NCI-H146 treated with DMSO at 0.1 percent for 48 hours (cell line): ENCODE results near the gene C16orf96.

Experiments
- DNase-seq: peaks from one replicate; lab custom pipeline; 2025; ENCODE audit not compliant: unreplicated experiment; lab: John Stamatoyannopoulos, UW

C16orf96 gene

GRCh38 chr16:4525069-4525468, 31.1 kb upstream of the C16orf96 start:
- no peak for DNase-seq

- DNase-seq, result no peak
Observed at GRCh38 chr16:4525634-4526277, 30.4 kb upstream of the C16orf96 start.

- DNase-seq, result peak; percentile 15
Observed at GRCh38 chr16:4529085-4530060, 26.8 kb upstream of the C16orf96 start.

GRCh38 chr16:4531811-4532210, 24.3 kb upstream of the C16orf96 start:
- no peak for DNase-seq

DNA sequence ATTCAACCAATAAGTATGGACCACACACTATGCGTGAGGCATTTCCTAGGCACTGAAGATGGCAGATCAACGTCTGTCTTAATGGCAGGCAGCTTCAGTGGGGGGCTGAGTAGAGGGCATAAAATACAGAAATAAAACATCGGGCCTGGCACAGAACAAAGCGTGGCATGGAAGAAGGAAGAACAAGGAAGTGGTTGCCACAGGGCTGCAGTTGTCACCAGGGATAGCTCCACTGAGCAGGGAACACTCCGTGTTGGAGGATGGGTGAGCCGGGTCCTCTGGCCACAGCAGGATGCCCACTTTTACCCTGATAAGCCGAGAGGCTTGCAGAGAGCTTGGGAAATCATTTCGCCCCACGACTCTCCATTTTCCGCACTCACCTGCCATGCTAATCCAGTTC, 23.9 kb upstream of the C16orf96 start:
- no peak for DNase-seq

GRCh38 chr16:4533490-4533889, 22.6 kb upstream of the C16orf96 start:
- DNase-seq, result no peak

DNA sequence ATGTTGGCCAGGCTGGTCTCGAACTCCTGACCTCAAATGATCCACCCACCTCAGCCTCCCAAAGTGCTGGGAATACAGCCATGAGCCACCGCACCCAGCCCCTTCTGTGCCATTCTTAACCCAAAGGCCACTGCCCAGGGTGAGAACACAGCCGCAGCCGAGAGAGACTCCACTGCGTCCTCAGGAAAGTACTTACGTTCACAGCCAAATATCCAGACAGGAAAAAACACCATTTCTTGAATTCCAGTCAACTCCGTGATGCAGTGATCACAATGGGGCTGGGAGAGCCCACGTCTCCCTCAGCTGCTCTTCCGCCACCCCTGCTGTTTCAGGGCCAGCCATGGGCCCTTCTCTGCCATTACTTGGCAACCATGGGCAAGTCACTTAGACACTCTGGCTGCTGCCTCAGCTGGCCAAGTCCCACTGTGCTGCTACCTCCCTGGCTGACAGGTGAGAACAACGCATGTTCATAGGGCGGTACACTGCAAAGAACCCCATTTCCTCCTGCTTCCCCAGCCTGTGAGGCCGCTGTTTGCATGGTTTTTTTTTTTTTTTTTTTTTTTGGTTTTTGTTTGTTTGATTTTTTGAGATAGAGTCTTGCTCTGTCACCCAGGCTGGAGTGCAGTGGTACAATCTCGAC, 21.9 kb upstream of the C16orf96 start:
- no peak for DNase-seq

DNA sequence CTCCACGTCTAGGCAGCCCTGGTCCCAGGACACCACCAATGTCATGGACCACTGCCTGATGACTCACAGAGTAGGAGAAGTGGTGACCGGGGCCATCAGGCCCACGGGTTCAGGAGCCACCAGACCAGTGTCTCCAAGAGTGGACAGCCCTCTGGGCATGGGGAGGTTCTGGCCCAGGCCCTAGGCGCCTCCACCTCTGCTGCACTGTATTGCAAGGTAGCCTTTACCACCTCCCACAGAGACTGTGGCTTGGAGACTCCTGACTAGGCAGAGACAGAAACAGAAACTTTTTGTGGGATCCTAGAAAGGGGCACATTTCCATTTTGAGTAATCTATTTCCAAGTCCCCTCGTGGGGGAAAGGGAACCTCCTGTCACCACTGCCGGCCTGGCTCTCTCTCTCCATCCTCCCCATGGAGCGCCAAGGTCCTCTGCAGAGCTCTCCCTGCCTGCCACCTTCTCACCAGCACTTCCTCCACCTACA, 20.5 kb upstream of the C16orf96 start:
- no peak for DNase-seq

- DNase-seq, result no peak
Observed at GRCh38 chr16:4536391-4537106, 19.6 kb upstream of the C16orf96 start.

GRCh38 chr16:4537376-4538343, 18.5 kb upstream of the C16orf96 start:
- DNase-seq, result no peak

DNA sequence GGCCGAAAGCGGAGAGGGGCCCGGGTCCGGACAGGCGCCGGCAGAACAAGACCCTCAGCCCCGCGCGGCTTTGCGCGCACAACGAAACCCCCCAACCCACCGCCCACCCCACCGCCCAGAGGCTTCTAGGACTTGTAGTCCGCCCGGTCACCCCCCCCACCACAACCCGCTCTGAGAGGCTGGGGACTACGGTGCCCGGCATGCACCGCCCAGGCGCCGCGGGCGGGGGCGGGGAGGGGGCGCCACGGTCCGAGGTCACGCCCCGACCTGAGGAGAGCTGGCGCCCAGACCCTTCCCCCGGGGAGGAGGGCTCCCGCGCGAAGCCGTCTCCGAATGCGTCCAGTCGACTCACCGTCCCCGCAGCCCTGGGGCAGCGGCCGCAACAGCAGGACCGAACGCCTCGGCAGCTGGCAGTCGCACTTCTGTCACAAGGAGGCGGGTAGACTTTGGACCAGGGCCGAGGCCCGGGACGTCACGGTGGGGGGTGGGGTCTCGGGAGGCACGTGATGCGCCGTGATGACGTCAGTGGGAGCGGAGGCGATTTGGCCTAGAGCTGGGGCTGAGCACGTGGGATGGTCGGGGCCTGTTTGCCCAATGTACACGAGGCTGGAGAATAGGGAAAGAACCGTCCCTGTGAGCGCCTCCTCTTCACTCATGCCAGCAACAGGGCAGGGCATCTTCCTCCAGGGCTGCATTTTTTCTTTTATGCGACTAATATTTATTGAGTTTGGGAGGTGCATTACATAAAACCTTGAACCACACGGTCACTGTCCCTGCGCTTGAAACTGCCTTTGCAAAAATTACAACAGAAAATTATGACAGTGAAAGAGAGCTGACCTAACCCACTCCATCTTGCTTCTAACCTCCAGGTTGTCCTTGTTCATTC, 17.5 kb upstream of the C16orf96 start, which contains the start of gene CDIP1:
Gene CDIP1, minus strand, starts transcription at position 424 of the 886 bp plus-strand sequence. CDS start 24,643 bp downstream, outside the sequence.
- DNase-seq, result peak; percentile 92

- no peak for DNase-seq
Observed at GRCh38 chr16:4539716-4540284, 16.3 kb upstream of the C16orf96 start.

DNA sequence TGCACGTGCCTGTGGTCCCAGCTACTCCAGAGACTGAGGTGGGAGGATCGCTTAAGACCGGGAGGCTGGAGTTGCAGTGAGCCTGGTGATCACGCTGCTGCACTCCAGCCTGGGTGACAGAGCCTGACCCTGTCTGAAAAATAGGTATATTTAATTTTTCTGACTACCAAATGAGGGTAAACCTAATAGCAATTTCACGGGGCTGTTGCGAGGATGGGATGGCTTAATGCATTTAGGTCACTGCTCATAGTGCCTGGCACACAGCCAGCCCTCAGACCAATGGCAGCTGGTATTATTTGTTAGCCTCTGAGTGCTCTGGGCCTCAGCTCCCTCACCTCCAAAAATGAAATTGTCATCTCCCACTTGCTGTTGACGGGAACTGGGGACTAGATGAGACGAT, 11.7 kb upstream of the C16orf96 start:
- DNase-seq, result no peak

- no peak for DNase-seq
Observed at GRCh38 chr16:4548124-4548523, 8.0 kb upstream of the C16orf96 start.

- DNase-seq, result no peak
Observed at GRCh38 chr16:4550591-4550990, 5.5 kb upstream of the C16orf96 start.

DNA sequence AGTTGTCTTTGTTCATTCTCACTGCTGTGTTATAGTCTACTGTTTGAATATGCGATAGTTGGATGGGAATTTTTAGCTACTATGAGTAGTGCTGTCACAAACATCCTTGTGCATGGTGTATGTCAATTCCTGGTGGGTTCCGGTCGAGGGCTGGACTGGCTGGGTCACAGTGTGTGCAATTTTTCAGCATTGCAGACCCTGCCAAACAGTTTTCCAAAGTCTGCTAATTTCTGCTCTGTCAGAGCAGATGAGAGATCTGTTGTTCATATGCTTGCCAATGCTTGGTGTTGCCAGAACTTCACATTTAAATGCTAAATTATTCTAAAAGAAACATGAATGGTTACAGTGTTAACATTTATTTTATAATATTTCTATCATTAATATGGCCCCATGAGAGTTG, 3.6 kb upstream of the C16orf96 start:
- no peak for DNase-seq

DNA sequence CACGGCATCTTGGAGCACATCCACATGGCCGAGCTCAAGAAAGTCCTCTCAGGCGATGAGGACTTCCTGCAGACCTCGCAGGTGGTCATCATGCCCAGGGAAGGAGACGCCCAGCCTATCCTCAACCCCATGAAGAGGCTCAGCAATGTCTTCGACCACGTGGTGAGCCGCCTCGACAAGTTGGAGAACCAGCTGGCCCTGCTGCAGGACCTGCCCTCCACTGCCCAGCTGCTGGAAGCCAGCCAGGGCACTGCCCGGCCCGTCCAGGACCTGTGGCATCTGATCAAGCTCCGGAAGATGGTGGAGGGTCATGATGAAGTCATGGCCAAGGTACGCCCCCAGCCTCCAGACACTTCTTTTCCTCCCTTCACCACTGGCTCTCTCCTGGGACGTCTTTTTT, 440 bp downstream of the C16orf96 start:
- no peak for DNase-seq

DNA sequence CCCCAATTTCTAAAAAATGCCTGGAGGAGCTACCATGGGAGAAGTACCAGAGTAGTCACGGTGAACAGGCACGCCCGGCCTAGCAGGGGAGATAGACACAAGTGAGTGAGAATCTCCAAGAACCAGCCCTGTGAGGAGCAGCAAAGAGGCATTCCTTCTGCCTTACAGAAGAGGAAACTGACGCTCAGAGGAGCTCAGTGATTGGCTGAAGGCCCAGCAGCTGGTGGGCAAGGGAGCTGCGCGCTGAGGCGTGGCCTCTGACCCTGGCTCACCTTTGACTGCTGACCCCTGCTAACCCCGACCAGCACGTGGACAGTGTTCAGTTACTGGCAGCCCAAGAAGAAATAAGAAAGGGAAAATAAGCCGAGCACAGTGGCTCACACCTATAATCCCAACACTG, 1.8 kb downstream of the C16orf96 start:
- no peak for DNase-seq
